Stimulated activated CD4-positive, alpha-beta T cell treated with anti-CD3 and anti-CD28 coated beads, TNF-alpha, amount 100 ng/mL, for 4 hours (primary cell): Measurements from ENCODE around the gene CHST9.
"Not testable (repeated sequence)": the region's sequence is repeated elsewhere in the genome, so short reads cannot be mapped to it uniquely, and the experiment has no call there.

Source experiments
- DNase-seq, 3 experiments: peaks; one replicate each; pipeline ENCODE4 v3.0.0-alpha.2; 2020; ENCODE audit warnings: low read depth in 3 of 3

CHST9 gene

DNA sequence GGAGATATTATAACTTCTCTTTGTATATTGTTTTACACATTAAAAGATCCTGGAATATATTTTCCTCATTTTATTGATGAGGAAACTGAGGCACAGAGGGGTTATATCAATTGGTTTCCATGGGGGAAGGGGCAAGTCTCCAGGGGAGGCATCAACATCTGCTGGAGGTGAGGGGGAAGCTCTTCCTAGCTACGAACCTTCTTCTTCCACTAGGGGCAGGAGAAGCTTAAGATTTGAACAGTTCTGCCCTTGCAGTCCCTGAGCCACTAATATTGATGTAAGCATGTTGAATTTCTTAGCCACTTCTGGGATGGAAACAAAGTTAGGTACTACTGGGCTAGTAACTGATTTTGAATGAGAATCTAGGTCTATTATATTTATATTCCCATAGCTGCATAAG is 179.5 kb downstream of the CHST9 start:
- DNase-seq = no peak

DNA sequence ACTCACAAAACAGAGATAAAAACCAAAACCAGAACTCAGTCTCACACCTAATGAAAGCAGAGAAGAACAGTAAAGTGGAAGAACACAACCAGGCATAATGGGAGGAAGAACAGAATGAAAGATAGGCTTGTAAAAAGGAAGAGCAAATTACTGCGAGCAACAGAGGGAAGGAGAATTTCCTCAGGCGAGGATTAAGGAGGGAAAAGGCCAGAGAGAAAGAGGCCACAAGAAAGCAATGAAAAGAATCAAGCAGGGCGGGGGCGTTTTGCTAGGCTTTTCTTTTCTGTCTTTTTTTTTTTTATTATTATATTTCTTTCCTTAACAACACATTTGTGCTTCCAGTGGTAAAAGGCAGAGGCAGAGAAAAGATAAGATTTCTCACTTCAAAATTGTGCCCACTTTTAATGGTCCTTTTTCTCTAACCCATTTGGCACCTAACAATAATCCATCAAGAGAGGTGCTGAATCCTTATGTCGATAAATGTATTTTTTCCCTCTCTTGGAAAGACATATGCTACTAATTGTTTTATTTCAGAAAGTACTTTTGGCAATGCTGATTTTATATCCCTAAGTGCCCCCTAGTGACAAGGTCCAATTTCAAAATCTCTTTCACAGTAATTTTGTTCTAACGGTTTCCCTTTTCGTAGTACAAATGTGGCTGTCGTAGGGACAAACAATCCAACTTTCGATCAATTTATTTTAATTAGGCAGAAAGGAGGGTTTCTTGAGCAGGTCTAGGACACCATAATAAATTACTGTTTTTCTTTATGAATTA is 180.9 kb downstream of the CHST9 start:
- DNase-seq = no peak

DNA sequence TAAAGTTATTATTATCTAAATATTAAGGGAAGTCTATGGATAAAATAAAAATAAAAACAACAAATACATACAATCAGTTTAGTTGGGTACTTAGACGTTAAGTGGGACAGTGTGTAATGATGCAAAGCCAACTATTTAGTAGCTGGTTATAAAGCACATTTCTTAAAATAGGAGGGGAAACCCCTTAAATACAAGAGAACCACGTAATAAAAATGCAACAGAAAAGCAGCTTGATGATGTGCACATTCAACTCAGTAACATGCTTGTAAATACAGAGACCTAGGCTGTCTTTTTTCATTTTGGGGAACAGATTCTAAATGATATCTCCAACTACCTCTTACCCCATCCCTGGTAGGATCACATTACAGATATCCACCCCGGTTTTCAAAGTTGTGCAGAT is 185.3 kb downstream of the CHST9 start:
- DNase-seq = no peak

DNA sequence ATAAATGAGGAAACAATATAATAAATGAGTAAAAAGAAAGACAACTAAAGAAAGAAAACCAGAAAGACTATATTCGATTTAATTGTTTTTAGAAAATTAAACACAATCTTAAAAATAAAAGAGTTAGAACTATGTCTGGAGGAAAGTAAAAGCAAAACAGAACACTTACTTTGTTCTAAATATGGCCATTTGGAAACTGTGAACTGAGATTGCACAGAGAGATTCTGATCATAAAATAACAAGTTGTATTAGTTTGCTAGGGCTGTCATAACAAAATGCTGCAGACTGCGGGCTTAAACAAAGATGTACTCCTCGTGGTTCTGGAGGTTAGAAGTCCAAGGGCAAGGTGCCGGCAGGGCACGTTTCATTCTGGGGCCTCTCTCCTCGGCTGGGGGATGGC is 191.5 kb downstream of the CHST9 start:
- no peak for DNase-seq

DNA sequence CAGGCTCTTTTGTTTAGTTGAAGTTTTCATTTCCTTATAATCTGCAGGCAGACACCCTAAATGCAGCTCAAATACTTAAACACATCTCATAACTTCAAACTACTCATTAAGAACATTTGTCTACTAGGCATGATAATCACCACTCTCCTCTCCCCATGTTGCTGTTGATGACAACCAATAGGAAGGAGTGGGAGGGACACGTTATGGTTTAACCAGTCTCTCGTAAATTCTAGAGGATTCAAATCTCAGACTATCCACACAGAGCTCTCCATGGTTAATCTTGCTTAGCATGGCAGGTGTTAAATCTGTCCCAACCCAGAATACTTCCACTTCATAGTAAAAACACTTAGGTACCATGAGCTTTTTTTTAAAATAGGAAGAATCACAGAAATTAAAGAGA is 192.2 kb downstream of the CHST9 start:
- DNase-seq = no peak

DNA sequence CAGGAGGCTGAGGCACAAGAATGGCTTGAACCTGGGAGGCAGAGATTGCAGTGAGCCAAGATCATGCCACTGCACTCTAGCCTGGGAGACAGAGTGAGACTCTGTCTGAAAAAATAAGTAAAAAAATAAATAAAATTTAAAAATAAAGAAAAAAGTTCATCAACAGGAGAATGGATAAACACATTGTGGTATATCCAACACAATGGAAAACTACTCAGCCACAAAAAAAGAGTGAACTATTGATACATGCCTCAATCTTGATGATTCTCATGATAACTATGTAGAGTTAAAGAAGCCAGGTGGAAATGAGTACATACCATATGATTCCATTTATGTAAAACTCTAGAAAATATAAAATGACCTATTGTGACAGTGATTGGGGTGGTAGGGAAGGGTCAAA is 195.3 kb downstream of the CHST9 start:
- no peak for DNase-seq

DNA sequence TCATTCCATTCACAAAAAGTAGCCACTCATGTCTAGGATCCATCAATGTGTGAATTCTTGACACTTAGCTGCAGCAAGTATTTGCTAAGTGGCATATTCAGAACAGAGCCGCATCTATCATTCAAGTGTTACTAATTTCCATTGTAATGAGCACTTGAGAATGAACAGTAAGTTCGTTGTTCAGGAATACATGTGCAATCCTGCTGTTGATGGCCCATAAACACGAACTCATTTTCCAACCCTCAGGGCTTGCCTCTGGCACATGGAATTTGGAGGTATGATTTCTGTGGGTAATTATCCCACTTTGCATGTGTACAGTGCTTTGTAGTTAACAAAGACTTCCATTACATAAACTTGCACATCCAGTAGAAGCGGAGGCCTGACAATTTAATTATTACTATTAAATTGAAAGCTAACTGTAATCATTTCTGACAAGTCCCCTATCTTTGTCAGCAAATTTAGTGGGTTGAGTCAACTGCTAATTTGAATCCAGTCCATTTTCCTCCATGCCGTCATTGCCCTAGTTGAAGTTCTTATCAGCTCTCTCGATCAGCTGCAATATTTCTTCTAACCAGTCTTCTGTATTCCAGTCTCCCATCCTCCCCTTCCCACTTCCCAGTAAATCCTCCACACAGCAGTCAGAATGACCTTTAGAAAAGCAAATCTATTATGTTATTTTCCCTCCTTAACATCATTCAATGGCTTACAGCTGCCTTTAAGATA is 203.6 kb downstream of the CHST9 start:
- no peak for DNase-seq

DNA sequence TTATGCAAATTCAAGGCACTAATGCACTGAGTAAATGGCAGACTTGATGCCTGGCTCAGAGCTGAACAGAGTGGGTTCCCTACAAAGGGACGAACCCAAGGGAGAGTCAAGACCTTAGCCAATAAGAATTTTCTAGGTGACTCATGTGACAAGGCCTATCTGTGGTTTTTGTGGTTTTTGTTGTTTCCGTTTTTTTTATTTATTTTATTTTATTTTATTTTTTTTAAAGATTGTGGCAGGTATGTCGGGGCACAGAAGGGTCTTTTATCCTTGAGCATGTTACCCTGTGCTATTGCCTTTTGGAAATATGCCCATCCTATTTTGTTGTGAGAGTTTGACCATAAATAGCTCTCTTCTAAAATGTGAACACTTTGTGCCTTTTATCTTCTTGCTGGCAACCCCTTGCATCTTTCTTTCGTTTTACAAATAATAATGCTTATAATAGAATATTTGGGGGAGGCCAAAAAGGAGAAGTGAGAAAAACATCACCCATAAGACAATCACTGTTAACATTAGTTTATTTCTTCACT is 206.2 kb downstream of the CHST9 start:
- DNase-seq = no peak

DNA sequence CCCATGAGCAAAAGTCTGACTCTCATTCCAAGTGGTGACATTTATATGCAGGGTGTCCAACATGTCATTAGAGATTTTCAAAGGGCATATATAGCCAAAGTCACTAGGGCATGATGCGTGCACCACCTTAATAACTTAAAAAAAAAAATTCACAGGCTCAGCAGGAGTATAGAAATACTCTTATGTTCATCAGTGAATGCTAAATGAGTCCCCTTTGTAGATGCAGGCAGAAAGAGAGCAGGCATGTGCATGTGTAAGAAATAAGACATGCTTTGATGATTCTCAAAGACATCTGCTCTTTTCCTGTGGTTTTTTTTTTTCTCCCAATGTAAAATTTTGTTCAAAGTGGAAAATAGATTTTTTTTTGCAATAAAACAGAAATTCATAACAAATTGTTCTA is 207.3 kb downstream of the CHST9 start:
- DNase-seq = no peak

DNA sequence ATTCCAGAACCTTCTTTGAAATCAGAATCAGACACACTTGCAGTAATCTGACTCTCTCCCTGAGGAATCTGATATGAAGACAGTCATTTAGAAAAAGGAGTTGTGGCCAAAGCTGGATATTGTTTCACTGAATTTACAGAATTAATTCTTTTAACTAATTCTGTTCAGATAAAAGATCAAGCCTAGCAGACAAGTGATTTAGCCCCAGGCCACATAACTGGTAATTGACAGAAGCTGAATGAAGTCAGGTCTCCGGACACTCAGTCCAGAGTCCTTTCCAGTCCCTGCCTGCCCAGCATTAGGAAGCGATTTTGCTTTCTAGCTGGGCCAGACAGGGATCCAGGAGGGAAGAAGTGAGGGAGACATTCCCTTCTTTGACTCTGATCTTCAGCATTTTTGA is 208.9 kb downstream of the CHST9 start:
- DNase-seq = no peak

DNA sequence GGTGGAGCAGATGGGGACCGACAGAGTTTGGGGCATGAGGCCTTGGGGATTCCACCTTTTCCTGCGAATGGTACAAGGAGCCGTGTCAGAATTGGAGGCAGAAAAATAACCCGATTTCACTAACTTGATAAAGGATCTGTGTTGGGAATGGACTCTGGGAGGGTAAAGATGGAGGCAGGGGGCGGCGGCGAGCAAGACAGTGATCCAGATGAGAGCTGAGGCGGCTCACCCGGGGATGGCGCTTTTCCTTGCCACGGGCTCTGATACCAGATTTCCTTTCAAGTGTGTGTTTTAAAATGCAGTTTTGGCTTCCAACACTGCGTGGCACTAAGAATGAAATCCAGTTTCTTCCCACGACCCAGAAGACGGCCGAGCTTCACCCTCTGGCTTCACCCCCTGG is 212.6 kb downstream of the CHST9 start:
- DNase-seq = not testable (repeated sequence)

DNA sequence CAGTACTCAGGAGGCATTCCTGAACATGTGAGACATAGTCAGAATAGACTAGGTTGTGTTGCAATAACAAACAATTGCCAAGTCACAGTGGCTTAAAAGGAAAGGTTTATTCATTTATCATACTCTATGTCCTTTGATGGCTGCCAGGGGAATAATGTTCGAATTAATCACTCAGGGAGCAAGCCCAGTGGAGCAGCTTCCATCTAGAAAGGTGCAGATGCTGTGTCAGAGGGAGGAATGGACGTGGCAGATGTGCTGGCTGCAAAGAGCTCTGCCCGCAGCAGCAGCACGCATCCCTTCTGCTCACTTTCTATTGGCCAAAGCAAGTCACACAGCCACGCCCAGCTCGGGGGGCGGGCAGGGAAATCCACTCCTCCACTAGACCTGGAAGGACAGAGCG is 213.7 kb downstream of the CHST9 start:
- DNase-seq = no peak

DNA sequence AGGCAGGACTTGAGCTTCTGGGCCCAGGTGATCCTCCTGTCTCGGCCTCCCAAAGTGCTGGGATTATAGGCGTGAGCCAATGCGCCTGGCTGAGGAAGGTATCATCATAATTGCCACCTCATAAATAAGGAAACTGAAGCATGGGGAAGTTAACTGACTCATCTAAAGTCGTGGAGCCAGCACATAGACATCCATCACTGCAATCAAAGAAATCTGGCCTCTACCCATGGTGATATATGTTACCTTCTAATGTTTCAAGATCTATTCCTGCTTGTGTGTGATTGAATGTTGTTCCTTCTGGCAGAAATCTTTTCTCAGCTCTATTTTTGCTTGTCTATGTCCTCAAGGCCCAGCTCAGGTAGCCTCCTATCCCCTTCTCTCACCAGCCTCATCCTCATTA is 214.5 kb downstream of the CHST9 start:
- DNase-seq = no peak

DNA sequence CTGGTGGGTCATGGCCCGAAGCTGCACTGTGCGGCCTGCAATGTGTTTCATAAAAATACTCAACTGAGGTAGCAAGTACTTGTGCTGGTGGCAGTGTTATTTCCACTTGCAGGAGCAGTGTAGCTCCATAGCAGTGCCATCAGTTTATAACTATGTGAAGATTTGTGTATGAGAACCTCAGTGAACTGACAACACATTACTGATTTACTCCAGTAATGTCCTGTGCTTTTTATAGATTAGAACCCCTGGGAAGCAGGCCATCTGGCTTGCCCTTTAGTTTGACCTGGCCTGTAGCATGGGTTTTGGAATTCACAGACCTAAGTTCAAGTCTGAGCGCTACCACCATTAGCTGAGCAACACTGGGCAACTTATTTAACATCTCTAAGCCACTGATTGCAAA is 219.9 kb downstream of the CHST9 start:
- no peak for DNase-seq

DNA sequence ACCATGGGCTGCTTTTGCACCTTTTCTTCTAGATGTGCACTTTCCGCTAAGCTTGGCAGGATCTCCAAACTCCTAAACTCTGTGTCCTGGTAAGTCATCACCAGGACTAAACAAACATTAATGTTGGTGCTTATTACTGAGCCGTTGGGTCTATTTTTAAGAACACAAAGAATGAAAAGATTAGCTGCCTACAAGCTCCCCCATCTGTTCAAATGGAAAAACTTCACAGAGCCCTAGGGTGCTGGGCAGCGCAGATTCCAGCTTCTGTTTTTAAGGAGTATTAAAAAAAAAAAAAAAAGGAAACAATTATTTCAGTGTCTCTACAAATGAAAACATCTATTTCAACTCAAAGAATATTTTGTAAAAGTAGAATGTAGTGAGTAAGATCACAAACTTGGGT is 221.8 kb downstream of the CHST9 start:
- no peak for DNase-seq

DNA sequence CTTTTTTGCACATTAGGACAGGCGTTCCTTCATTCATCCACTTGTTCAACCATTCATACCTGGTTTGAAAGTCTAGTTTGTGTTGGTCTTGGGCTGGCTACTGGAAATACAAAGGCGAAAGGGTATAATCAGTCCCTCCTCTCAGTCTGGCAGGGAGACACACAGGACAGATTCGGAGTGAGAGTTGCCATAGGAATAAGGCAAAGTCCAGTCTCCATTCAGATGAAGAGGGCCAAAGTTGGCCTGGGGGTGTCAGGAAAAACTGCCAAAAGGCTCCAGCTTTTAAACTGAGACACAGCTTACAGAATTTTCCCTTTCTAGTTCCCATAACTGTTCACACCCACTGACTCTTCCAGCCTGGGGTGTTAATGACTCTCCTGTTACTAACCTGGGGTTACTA is 223.3 kb downstream of the CHST9 start:
- no peak for DNase-seq

DNA sequence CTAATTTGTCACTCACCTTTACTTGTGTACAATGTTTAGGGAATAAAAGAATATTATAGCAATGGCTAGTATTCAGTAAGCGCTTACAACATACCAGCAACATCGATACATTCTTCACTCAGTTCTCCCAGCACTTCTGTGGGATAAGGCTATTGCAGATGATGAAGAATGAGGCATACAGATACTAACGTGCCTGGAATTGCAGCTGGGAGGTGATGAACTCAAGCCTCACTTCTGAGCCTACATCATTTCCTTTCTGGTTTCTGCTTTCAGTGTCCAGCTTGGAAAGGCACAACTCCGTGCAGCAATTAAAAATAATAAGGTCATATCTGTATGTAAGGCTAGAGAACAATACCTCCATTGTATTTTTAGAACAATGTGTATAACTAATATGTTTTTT is 224.2 kb downstream of the CHST9 start:
- DNase-seq = no peak

DNA sequence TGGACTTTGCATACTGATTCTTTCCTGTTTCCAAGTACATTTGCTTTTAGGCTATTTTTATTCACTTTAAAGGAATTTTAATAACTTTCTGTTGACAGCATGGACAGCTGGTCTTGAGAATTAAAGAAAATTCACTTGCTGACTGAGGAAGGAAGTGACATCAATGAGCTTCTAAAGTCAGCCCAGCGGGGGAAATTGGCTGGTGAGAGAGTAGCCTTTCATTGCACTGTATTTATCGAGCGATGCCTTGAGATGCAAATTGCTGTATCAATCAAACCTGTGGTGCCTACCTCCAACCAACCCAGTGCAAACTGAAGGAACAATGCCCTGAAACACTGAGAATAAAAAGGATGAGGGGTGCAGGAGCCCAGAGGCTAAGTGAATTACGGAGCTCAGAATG is 228.2 kb downstream of the CHST9 start:
- DNase-seq = no peak

DNA sequence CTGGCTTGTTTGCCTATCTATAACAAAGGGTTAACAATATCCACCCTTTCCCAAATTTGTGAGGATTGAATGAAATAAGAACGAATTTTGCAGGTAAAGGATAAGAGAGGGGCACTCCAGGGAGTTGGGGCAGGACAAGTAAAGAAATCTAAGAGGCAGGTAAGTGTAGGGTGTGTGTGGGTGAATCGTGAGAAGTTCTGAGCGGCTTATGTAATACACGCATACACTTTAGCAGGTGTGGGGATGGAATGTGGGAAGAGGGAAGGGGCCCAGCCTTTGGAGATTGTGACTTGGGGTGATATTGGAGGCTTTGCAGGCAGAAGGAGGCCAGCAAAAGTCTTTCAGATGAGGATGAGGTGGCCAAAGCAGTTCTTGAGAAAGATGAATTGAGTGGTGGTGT is 236.4 kb downstream of the CHST9 start:
- no peak for DNase-seq

DNA sequence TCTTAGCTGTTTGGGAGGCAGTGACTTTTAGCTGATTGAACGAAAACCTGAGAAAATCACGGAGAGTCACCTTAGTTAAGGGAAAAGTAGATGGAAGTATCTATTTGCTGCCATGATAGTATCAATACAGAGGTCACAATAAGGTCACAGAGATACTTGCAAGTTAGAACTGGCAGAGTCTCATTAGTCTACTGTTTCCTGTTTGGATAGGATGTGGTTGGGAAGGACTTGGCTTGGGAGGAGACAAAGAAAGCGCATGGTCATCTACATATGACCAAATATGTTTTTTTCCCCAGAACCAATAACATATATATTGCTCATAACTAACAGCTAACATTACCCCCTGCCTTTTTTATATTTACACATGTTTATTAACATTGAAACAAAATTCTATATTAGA is 241.2 kb downstream of the CHST9 start:
- DNase-seq = no peak

DNA sequence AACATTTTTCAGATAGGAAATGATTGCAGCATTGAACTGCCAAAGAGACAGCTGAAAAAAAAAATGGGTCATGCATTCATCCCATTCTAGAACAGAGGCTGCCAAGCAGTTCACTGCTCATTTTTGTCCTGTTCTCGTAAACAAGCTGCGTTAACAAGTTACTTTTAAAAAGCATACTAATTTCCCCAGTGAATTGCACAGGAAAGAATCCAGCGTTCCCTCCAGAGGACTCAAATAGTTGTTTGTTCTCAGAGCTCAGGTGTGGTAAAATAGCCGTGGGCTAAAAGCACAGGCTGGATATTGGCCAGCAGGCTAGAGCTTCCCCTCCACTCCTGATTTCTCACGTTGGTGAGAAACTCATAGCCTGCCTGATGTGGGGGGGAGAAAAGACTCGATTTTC is 243.5 kb downstream of the CHST9 start:
- no peak for DNase-seq

DNA sequence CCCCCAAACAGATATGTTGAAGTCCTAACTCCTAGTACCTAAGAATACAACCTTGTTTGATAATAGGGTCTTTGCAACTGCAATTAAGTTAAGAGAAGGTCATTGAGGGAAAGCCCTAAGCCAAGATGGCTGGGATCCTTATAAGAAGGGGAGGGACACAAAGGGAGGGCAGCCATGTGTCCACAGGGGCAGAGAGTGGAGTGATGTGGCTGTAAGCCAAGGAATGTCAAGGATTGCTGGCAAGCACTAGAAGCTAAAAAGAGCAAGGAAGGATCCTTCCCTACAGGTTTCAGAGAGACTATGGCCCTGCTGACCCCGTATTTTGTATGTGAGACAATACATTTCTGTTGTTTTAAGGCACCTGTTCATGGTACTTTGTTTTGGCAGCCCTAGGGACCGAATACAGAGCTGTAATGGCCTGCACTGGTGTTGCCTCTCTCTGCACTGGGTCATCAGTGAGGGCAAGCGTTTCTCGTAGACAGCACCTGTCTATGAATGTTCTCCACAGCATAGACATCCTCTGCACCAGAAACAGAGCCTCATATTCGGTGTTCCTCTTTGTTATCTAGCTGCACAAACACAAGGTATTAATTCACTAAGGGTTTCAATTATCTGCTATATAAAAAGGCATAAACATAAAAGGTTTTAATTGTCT is 244.2 kb downstream of the CHST9 start:
- no peak for DNase-seq

DNA sequence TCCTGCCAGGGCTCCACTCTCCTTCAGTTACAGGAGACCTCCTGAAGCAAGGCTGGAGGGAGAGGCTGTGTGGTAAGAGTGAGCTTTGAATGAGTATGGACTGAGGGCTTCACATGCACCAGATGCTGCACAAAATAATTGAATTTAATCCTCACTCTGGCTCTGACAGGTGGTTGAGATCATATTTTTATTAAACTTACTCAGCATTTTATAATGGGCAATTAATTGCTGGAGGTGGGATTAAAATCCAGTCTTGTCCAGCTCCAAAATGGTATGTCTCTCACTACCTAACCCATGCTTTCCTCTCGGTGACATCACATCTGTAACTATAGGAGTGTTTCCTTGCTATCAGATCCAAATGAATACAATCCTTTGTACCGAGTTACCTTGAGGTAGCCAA is 253.4 kb downstream of the CHST9 start:
- no peak for DNase-seq
